ENCODE data around the gene C9orf50.
"Not testable (repeated sequence)": the region's sequence is repeated elsewhere in the genome, so short reads cannot be mapped to it uniquely, and the experiment has no call there.

The C9orf50 gene

DNA sequence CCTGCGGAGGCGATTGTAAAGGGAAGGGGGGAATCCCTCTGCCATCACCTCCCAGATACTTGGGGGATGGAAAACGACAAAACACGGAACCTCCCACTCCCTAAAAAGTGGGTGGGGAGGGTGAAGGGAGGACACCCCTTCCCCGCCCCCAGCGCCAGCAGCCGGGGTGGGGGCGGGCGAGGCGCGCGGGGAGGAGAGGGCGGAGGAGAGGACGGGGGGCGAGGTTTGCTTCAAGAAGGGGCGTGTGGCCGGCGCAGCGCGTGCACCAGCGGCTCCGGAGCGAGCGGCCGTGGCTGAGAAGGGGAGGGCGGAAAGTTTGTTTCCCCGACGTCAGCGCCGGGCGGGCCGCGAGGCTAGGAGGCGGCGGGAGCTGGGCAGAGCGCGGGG is 44.5 kb upstream of the C9orf50 start, which contains the start of gene PRRX2:
Gene PRRX2 (plus strand): TSS at position 259 of the 387 bp plus-strand sequence. CDS start 221 bp downstream, outside the sequence.
- no peak for TF ChIP-seq CTCF (IDR thresholded peaks at IDR 0.05; ENCODE audit: extremely low read depth, missing control alignments)
- peak; percentile 61 for DNase-seq (ENCODE audit: low spot score)

DNA sequence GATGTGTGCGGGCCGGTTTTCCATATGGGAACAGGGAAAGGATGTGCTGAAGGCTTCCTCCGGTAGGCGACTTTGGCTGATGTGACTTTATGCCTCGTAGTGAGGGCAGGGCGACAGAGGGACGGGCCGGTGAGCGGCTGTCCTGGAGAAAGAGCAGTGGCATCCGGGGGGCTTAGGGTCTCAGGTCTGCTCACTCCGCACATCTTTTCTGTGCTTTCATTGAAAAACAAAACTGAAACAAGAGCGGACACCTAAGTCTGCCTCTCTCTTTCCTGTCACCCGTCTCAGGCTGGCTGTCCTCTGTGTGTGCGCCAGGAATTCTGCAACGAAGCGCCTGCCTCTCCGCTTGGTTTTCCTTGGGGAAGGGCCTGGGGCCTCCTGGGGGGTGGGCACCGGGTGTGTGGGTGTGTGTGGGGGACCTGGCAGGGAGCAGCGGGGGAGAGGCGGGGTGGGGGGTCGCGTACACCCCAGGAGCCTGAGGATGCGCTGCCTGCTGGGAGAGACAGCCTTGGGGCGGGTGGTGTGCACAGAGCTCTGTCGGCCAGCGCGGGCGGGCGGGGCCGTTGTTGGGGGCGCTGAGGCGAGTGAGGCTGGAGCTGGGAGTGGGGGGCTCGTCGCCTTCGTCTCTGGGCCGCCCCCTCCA is 44.0 kb upstream of the C9orf50 start:
- no peak for TF ChIP-seq CTCF (IDR thresholded peaks at IDR 0.05; ENCODE audit: extremely low read depth, missing control alignments)

GRCh38 chr9:129662239-129662638 is 41.3 kb upstream of the C9orf50 start:
- DNase-seq (ENCODE audit: low spot score): not testable (repeated sequence)

More for the DNA sequence above, 44.0 kb upstream of the C9orf50 start:
- peak; percentile 60 for DNase-seq (ENCODE audit: low spot score)

GRCh38 chr9:129661029-129661428 is 40.1 kb upstream of the C9orf50 start:
- TF ChIP-seq CTCF (IDR thresholded peaks at IDR 0.05; ENCODE audit: extremely low read depth, missing control alignments): no peak
- no peak for DNase-seq (ENCODE audit: low spot score)

DNA sequence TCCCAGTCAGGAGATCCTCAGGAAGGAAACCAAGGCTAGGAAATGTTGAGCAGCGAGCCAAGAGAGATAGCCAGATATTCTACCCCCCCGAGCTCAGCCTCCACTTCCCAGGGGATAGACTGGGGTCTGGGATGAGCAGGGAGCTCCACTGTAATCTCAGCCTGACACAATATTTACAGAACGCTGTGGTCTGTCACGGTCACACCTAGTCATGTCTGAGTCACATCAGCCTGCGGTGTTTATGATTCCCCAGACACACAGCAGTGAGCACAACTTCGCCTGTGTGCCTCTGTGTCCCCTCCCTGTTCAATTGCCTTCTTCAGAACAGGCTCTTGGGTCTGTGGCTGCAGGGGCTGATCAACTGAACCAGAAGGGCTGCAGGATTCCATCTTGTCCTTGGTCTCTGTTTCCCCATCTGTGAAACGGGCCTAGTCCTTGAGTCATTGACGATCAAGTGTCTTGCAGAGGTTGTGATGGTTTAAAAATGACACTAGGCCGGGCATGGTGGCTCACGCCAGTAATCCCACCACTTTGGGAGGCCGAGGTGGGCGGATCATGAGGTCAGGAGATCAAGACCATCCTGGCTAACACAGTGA is 36.0 kb upstream of the C9orf50 start:
- no peak for TF ChIP-seq CTCF (IDR thresholded peaks at IDR 0.05; ENCODE audit: extremely low read depth, missing control alignments)
- no peak for DNase-seq (ENCODE audit: low spot score)

GRCh38 chr9:129655696-129656095 is 34.8 kb upstream of the C9orf50 start:
- no peak for TF ChIP-seq CTCF (IDR thresholded peaks at IDR 0.05; ENCODE audit: extremely low read depth, missing control alignments)
- DNase-seq (ENCODE audit: low spot score): no peak

DNA sequence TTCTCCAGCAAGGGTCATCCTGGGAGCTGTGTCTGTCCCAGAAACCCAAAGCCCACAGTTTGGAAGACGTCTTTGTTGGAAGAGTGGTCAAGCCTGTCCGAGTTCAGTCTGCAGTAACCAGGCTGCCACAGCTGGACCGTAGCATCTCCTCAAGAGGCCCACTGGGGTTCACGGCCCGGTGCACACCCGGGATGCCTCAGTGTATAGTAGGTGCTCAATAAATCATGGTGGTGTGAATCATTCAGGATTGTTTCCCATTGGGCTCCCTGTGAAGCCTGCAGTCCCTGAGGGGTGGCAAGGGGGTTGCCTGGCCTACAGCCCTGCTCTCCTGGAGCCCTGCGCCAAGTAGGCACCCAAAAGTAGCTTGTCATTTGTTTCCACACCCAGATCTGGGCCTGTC is 34.3 kb upstream of the C9orf50 start:
- DNase-seq (ENCODE audit: low spot score): no peak

More for the DNA sequence above, 34.3 kb upstream of the C9orf50 start:
- no peak for TF ChIP-seq CTCF (IDR thresholded peaks at IDR 0.05; ENCODE audit: extremely low read depth, missing control alignments)
